ENCODE measurements around the gene CFL1. TPM values are rescaled to one million over a fixed set of nuclear protein-coding genes. Genes with fewer than 3 reads are reported as not detected.

Gene CFL1
- total and polyA plus RNA-seq, 2 of the 4 experiments (the other 2 are of a cell fraction): 960 to 2,231 TPM

- peaks cover 9 to 71% of the 10 kb centered on the region in 2 experiments for H3K79me1 ChIP-seq (ENCODE audit: low read depth in 1 of 2, low read length in 2 of 2)
- no peak overlapping the region for H3K4me3 ChIP-seq (ENCODE audit: insufficient read depth, low read depth, low read length)
- no peak overlapping the region for H3K23ac ChIP-seq (ENCODE audit: low read depth, low read length)
- ChIA-PET CTCF (no interaction called here), POLR2A (ENCODE audit: unreplicated experiment) (interaction anchor here (0.5 to 1.6 kb wide), 2 partner anchors 9 to 200 kb away, joined by 3 to 5 read pairs; no protein-coding TSS in a partner anchor)
- no peak overlapping the region for H3K18ac ChIP-seq (ENCODE audit: low read depth, low read length)
- DNase-seq (no peak), ATAC-seq (ENCODE audit: low read depth) (no peak)
- H2BK5ac ChIP-seq (ENCODE audit: low read depth, low read length, poor library complexity, severe bottlenecking): no peak overlapping the region
- peaks cover 5% of the 10 kb centered on the region; the same call in 1 of the 2 replicates for H3K9me1 ChIP-seq (ENCODE audit: insufficient read depth, low read length)
- 0 out of 4 replicates have a peak overlapping the region, but pooled peaks of 1 of the 2 experiments have one; percentile 4 for H4K8ac ChIP-seq (ENCODE audit: low read depth in 2 of 2, low read length in 2 of 2)
- no peak overlapping the region for H2BK120ac ChIP-seq (ENCODE audit: low read depth, low read length)
- H2BK15ac ChIP-seq (ENCODE audit: low read depth, low read length): no peak overlapping the region
- H4K91ac ChIP-seq (ENCODE audit: insufficient read depth, low read depth, low read length): no peak overlapping the region; the same call in 1 of the 2 replicates
- H3K56ac ChIP-seq (ENCODE audit: extremely low read depth, insufficient read depth, low read length): no peak overlapping the region
- H2AFZ ChIP-seq (replicated peaks; ENCODE audit: low read length, poor library complexity): no peak overlapping the region
- no peak overlapping the region for H3K27ac ChIP-seq (ENCODE audit: insufficient read depth, low read length)
- dilution Hi-C loops (cut with HindIII; ENCODE audit: low sequenced_read_pairs, unreplicated experiment): no loop called here
- no peaks in the 10 kb centered on the region for H3K9me3 ChIP-seq (ENCODE audit: control insufficient read depth, insufficient read depth, low read length)
- H3K9ac ChIP-seq (ENCODE audit: low read depth, low read length): no peak overlapping the region
- H2BK20ac ChIP-seq (ENCODE audit: low read depth, low read length): no peak overlapping the region
- H3K4me2 ChIP-seq (ENCODE audit: low read depth, low read length): no peak overlapping the region
- no TSS peak for BruUV-seq (replicated peaks)
- peak overlapping the region; percentile 70 for H2AK9ac ChIP-seq (replicated peaks; ENCODE audit: low read depth, low read length, poor library complexity)
- H4K20me1 ChIP-seq (ENCODE audit: insufficient read depth, low read length): peaks cover 39% of the 10 kb centered on the region
- H3K36me3 ChIP-seq (ENCODE audit: control insufficient read depth, insufficient read depth, low read length): peaks cover 65% of the 10 kb centered on the region
- H4K5ac ChIP-seq (ENCODE audit: low read depth, low read length): no peak overlapping the region
- H3K4me1 ChIP-seq (ENCODE audit: control insufficient read depth, insufficient read depth, low read length): peaks cover 7% of the 10 kb centered on the region
- intact Hi-C loops (cut with micrococcal nuclease): no loop called here
- H3K4ac ChIP-seq (ENCODE audit: low read depth, low read length): no peak overlapping the region
- no peak overlapping the region for H3K14ac ChIP-seq (replicated peaks; ENCODE audit: low read depth, low read length)
- no peak overlapping the region; the same call in 1 of the 2 replicates for H2AK5ac ChIP-seq (ENCODE audit: low read depth, low read length)
- no peaks in the 10 kb centered on the region for H3K27me3 ChIP-seq (ENCODE audit: control insufficient read depth, insufficient read depth, low read length)
- in situ Hi-C loops (cut with MboI; ENCODE audit: low sequenced_read_pairs): no loop called here
- WGBS, 2 experiments (ENCODE audit: extremely low coverage in 2 of 2, insufficient read length in 1 of 2): 99% methylated on average over 15 of the region's 24 CpGs; no CpG with 5 or more reads in 1 of the 2 experiments
- no peak for TF ChIP-seq CEBPB (IDR thresholded peaks at IDR 0.05; ENCODE audit: low read depth, low read length)
- no peak for TF ChIP-seq CTCF (conservative IDR thresholded peaks at IDR 0.05; ENCODE audit: low read depth, low read length)
- no peak for TF ChIP-seq ELK1 (IDR thresholded peaks at IDR 0.05; ENCODE audit: borderline replicate concordance, low read depth, low read length)
- no peak for TF ChIP-seq RCOR1 (IDR thresholded peaks at IDR 0.05; ENCODE audit: insufficient replicate concordance, low read length)
- TF ChIP-seq NFE2L2 (IDR thresholded peaks at IDR 0.05; ENCODE audit: low read depth, low read length): no peak
- no peak for TF ChIP-seq USF2 (IDR thresholded peaks at IDR 0.05; ENCODE audit: low read depth, low read length)
- TF ChIP-seq MAZ (IDR thresholded peaks at IDR 0.05; ENCODE audit: borderline replicate concordance, low read depth, low read length): no peak
- no peak for TF ChIP-seq MXI1 (IDR thresholded peaks at IDR 0.05; ENCODE audit: borderline replicate concordance, low read depth, low read length)
- TF ChIP-seq SMC3 (IDR thresholded peaks at IDR 0.05; ENCODE audit: low read depth, low read length): no peak
- no peak for TF ChIP-seq FOS (IDR thresholded peaks at IDR 0.05; ENCODE audit: low read depth, low read length)
- no peak for TF ChIP-seq RAD21 (IDR thresholded peaks at IDR 0.05; ENCODE audit: low read length)
- TF ChIP-seq RFX5 (IDR thresholded peaks at IDR 0.05; ENCODE audit: low read depth, low read length): no peak
- no peak for TF ChIP-seq POLR2A (IDR thresholded peaks at IDR 0.05; ENCODE audit: low read depth, low read length)
- no peak for TF ChIP-seq BHLHE40 (IDR thresholded peaks at IDR 0.05; ENCODE audit: low read depth, low read length)
Observed at GRCh38 chr11:65862941-65863888, 5.2 kb upstream of the CFL1 start.
